ENCODE data around the gene SLC25A22.
A peak's percentile ranks its signal among the peaks of the same experiment; 100 is the strongest.

DNA sequence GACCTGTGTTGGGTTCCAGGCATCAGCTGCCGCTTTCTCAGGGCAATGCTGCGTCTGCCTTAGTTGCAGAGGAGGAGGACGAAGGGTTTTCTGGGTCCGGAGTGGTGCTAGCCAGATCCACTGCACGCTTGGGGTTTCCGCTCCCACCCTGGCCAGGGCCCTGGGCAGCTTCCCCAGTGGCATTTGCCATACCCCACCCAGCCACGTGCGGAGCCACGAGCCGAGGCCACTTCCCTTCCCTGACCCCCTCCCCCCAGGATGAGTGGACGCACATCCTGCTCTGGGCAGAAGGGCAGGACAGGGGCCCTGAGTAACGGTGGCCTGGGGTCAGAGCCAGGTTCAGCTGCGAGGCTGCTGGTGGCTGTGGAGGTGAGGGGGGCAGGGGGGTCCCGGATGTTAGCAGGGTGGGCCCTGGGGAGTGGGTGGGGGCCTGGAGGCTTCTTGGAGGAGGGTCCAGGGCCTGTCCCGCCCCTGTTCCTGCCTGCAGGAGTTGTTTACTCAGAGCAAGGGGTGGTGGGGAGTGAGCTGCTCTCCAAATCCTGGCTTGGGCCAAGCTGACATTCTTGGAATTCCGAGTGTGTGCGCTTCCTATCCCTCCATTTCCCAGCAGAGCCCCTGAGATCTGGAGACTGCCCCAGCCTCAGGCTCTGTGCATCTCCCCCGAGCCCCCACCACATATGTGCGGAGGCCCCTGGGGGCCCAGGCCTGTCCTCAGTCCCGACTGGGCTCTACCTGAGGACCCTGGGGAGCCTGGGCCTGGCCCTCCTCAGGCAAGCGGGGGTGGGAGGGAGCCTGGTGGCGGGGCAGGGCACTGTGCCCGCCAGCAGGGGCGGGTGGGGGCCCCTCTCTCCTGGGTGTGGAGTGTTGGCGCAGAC, 46.0 kb upstream of the SLC25A22 start:
- TF ChIP-seq FOSL2 (IDR thresholded peaks at IDR 0.05; ENCODE audit: borderline replicate concordance, low read depth), result peak; percentile 33; the same call in 1 of the 2 replicates
- TF ChIP-seq JUND (IDR thresholded peaks at IDR 0.05), result peak; percentile 33; the same call in 1 of the 2 replicates
- TF ChIP-seq, protein P1, sequence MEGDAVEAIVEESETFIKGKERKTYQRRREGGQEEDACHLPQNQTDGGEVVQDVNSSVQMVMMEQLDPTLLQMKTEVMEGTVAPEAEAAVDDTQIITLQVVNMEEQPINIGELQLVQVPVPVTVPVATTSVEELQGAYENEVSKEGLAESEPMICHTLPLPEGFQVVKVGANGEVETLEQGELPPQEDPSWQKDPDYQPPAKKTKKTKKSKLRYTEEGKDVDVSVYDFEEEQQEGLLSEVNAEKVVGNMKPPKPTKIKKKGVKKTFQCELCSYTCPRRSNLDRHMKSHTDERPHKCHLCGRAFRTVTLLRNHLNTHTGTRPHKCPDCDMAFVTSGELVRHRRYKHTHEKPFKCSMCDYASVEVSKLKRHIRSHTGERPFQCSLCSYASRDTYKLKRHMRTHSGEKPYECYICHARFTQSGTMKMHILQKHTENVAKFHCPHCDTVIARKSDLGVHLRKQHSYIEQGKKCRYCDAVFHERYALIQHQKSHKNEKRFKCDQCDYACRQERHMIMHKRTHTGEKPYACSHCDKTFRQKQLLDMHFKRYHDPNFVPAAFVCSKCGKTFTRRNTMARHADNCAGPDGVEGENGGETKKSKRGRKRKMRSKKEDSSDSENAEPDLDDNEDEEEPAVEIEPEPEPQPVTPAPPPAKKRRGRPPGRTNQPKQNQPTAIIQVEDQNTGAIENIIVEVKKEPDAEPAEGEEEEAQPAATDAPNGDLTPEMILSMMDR (IDR thresholded peaks at IDR 0.05), result no peak
- peak; percentile 99 for TF ChIP-seq MAX (IDR thresholded peaks at IDR 0.05; ENCODE audit: low read depth)
- TF ChIP-seq POLR2AphosphoS5 (IDR thresholded peaks at IDR 0.05; ENCODE audit: low read depth, low read length), result no peak; the same call in none of the 2 replicates
- TF ChIP-seq YY1 (IDR thresholded peaks at IDR 0.05; ENCODE audit: low read depth), result no peak
- no peak for TF ChIP-seq RAD21 (IDR thresholded peaks at IDR 0.05; ENCODE audit: low read length)
- peak; percentile 48; the same call in 1 of the 2 replicates for TF ChIP-seq SIN3A (IDR thresholded peaks at IDR 0.05; ENCODE audit: borderline replicate concordance, low read depth, low read length)
- peak; percentile 40; the same call in 1 of the 2 replicates for TF ChIP-seq TAF1 (IDR thresholded peaks at IDR 0.05; ENCODE audit: borderline replicate concordance, low read depth, low read length)
- no peak for TF ChIP-seq USF2 (IDR thresholded peaks at IDR 0.05; ENCODE audit: borderline replicate concordance, low read depth, low read length)
- peak; percentile 57 for TF ChIP-seq USF1 (IDR thresholded peaks at IDR 0.05; ENCODE audit: borderline replicate concordance, low read depth)
- TF ChIP-seq, protein P2, sequence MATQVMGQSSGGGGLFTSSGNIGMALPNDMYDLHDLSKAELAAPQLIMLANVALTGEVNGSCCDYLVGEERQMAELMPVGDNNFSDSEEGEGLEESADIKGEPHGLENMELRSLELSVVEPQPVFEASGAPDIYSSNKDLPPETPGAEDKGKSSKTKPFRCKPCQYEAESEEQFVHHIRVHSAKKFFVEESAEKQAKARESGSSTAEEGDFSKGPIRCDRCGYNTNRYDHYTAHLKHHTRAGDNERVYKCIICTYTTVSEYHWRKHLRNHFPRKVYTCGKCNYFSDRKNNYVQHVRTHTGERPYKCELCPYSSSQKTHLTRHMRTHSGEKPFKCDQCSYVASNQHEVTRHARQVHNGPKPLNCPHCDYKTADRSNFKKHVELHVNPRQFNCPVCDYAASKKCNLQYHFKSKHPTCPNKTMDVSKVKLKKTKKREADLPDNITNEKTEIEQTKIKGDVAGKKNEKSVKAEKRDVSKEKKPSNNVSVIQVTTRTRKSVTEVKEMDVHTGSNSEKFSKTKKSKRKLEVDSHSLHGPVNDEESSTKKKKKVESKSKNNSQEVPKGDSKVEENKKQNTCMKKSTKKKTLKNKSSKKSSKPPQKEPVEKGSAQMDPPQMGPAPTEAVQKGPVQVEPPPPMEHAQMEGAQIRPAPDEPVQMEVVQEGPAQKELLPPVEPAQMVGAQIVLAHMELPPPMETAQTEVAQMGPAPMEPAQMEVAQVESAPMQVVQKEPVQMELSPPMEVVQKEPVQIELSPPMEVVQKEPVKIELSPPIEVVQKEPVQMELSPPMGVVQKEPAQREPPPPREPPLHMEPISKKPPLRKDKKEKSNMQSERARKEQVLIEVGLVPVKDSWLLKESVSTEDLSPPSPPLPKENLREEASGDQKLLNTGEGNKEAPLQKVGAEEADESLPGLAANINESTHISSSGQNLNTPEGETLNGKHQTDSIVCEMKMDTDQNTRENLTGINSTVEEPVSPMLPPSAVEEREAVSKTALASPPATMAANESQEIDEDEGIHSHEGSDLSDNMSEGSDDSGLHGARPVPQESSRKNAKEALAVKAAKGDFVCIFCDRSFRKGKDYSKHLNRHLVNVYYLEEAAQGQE (IDR thresholded peaks at IDR 0.05; ENCODE audit: low read depth, low read length), result peak; percentile 84
- TF ChIP-seq, protein P3, sequence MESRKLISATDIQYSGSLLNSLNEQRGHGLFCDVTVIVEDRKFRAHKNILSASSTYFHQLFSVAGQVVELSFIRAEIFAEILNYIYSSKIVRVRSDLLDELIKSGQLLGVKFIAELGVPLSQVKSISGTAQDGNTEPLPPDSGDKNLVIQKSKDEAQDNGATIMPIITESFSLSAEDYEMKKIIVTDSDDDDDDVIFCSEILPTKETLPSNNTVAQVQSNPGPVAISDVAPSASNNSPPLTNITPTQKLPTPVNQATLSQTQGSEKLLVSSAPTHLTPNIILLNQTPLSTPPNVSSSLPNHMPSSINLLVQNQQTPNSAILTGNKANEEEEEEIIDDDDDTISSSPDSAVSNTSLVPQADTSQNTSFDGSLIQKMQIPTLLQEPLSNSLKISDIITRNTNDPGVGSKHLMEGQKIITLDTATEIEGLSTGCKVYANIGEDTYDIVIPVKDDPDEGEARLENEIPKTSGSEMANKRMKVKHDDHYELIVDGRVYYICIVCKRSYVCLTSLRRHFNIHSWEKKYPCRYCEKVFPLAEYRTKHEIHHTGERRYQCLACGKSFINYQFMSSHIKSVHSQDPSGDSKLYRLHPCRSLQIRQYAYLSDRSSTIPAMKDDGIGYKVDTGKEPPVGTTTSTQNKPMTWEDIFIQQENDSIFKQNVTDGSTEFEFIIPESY (IDR thresholded peaks at IDR 0.05; ENCODE audit: borderline replicate concordance, low read depth), result no peak
